Measurements from ENCODE around the gene SYNM.
"Not testable (repeated sequence)": the region's sequence is repeated elsewhere in the genome, so short reads cannot be mapped to it uniquely, and the experiment has no call there.

SYNM gene

DNA sequence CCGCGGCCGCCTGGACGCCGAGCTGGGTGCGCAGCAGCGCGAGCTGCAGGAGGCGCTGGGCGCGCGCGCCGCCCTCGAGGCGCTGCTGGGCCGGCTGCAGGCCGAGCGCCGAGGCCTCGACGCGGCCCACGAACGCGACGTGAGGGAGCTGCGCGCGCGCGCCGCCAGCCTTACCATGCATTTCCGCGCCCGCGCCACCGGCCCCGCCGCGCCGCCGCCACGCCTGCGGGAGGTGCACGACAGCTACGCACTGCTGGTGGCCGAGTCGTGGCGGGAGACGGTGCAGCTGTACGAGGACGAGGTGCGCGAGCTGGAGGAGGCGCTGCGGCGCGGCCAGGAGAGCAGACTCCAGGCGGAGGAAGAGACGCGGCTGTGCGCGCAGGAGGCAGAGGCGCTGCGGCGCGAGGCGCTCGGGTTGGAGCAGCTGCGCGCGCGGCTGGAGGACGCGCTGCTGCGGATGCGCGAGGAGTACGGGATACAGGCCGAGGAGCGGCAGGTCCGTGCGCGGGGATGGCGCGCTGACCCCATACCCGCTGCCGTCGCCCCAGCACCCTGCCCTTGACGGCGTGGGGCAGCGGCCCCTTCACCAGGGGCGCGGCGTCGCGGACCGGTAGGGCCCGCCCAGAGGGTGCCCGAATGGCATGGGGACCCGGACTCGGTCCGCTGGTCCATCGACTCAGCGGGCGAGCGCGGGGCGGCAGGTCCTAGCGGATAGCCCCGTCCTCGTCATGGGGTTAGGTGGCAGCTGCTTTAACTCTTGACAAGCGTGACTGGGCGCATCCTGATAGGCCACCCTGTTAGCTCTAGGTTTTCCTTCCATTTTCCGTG, 848 bp downstream of the SYNM start:
- peak; percentile 57 for DNase-seq (ENCODE audit: low read depth)

DNA sequence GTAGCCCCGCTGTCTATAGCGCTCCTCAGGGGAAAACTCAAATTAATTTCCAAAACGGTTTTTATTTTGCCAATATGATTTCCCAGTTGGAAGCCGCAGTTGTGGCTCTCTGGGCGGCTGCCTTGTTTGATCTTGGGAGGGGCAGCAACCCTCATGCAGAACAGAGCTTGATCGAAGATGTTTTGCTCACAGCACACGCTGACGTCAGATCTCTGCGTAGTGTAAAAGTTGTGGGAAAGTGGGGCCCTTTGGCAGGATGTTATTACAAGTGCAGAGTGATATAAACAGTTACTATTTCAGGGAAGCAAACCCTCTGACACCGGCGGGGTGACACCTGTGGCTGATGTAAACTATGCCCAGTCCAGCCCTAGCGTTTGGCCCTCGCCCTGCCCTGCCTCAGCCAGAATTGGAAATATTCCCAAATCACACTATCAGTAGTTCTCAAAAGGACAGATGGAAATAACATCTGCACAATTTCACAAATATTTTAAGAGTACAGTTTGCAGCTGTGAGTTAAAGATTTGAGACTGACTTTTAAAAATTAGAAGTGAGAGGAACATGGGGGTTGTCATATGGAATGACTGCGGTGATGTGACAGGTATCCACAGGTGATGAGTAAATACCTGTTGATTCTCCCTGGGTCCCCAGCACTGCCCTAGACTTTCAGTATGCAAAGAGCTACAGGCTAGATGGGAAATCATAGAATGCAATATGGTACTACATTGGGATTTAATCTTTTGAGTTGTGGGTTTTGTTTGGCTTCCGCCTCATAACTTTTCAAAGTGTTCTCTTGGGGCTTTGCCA, 1.7 kb downstream of the SYNM start:
- peak; percentile 33 for DNase-seq (ENCODE audit: low read depth)

DNA sequence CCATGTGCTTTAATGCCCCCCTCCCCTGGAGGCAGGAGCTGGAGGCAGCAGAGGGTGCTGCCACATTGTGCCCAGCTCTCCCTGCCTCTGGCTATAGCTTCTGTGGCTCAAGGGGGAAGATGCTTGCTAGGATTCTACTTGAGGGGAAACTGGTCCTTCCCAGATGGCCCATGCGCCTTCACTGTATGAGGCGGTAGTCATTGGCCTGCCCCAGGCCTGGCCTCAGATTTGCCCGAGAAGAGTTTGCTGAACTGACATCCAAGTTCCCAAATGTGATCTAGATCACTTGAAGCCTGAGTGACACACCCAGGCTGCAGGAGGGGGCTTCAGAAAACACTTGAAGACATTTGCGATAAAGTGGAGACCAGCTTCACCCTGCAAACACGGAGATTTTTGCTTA, 4.1 kb downstream of the SYNM start:
- no peak for DNase-seq (ENCODE audit: low read depth)

DNA sequence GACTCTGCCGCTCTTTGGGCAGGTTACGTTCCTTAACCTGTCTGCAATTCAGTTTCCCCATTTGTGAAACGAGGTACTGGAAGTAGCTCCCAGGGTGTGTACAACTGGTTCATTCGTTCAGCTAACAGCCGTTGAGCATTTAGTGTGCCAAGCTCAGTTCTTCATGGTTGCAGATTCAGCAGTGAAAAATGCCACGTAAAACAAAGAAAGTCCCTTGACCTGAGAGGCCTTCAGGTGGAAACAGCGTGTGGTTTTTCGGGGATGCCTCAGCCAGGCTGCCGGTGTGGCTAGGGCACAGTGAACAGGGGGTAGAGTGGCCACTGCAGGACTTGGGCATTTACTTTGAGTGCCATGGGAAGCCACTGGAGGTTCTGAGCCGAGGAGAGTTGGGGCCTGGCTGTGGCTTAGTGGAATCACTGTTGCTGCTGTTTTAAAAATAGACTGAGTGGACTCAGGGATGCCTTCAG, 4.7 kb downstream of the SYNM start:
- no peak for DNase-seq (ENCODE audit: low read depth)

DNA sequence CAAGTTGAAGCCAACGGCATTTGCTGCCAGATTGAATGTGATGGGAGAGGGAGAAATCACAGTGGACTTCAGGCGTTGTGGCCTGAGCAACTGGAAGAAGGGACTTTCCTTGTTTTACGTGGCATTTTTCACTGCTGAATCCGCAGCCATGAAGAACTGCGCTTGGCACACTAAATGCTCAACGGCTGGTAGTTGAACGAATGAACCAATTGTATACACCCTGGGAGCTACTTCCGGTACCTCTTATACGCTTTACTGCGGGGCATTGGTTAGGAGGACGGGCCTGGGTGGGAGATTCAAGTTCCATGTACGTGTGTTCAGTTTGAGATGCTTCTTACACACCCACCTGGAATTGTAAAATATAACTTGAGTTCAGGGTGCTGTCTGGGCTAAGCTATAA, 5.2 kb downstream of the SYNM start:
- DNase-seq (ENCODE audit: low read depth): no peak

DNA sequence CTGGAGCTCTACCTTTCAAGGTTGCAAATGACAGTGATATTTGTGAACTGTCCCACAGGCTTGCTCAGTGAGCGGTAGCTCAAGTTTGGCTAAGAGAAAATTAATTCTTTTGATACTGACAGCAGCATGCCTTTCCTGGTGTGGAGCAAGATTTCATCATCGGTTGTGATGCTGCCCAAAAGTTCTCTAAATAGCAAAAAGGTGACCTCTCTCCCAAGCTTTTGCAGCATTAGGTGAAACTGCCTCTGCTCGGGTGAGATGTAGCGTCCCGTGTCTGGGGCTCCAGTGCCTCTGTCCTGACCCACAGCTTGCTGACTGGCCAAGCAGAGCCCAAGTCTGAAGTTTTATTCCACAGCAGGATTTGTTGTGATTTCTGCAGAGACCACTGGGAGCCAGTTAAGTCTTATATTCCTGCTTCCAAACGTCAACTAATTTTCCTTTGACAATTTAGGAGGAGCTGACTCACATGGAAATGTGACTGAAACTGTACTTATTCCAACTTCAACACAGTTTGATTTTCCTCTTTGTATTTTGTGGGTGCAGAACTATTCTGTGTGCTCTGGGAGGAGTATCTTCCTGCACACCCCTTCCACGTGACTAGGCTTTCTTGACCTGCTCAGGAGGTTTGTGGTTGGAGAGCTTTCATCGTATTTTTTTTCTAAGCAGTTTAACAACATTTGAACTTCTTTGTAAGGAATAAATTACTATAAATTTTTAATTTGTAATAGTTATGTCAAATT, 5.9 kb downstream of the SYNM start:
- no peak for DNase-seq (ENCODE audit: low read depth)

DNA sequence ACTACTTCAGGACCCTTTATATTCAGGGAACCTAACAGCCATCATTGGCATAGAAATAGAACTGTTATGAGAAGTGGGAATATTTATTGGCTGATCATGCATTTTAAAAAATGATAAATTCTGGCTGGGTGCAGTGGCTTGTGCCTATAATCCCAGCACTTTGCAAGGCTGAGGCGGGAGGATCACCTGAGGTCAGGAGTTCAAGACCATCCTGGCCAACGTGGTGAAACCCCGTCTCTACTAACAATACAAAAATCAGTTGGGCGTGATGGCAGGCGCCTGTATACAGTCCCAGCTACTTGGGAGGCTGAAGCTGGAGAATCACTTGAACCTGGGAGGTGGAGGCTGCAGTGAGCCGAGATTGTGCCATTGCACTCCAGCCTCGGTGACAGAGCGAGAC, 6.8 kb downstream of the SYNM start:
- DNase-seq (ENCODE audit: low read depth): not testable (repeated sequence)

DNA sequence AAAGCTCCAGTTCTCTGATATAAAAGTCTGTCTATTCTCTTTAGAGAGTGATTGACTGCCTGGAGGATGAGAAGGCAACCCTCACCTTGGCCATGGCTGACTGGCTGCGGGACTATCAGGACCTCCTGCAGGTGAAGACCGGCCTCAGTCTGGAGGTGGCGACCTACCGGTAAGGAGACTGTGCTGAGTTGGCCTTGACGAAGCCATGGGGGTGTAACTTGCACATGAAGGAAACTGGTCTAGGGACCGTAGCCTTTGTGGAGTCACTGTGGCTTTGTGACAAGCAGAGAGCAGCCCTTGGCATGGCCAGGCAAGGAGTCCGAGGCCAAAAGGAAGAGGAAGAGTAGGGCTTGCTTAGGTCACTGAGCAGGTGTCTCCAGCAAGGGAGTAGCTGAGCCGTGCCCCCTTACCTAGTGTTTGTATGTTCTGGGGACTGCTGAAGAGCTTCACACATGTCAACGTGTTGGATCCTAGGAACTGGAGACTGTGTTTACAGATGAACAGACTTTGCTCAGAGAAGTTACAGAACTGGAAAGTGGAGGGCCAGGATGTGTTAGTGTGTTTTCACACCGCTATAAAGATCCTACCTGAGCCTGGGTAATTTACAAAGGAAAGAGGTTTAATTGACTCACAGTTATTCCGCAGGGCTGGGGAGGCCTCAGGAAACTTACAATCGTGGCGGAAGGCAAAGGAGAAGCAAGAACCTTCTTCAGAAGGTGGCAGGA, 8.8 kb downstream of the SYNM start:
- DNase-seq (ENCODE audit: low read depth): no peak

DNA sequence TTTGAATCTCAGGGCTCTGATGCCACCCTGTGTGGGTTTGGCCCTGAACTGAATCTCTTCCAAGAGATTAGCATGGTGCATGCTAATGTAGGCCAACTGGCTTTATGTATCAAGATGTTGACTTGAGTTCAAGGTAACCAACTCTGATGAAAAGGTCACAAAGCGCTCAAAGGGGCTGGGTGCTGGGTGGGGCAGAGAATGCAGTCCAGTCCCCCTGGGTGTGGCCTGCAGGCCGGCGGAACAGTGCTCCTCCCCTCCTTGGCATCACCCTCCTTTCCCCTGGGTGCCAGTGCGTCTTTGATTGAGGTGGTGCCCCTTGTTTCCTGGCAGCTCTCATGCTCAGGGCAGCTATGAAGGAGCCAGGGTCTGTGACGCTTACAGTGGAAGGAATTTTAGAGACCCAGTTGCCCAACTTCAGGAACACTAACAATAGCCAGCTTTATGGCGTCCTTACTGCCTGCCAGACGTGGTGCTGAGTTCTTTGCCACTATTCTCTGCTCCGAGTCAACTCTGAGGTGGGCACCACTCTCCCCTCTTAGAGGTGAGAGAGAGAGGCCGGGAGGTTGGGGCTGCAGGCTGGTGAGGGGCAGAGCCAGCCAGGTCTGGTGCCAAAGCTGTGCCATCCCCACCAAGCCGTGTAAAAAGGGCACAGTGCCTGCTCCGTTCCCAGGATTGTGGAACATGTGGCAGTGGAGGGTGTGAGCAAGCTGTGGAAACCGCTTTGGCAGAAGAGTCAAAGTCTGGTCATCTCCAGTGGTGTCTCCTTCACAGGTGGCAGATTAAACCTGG, 9.8 kb downstream of the SYNM start:
- DNase-seq (ENCODE audit: low read depth): no peak

DNA sequence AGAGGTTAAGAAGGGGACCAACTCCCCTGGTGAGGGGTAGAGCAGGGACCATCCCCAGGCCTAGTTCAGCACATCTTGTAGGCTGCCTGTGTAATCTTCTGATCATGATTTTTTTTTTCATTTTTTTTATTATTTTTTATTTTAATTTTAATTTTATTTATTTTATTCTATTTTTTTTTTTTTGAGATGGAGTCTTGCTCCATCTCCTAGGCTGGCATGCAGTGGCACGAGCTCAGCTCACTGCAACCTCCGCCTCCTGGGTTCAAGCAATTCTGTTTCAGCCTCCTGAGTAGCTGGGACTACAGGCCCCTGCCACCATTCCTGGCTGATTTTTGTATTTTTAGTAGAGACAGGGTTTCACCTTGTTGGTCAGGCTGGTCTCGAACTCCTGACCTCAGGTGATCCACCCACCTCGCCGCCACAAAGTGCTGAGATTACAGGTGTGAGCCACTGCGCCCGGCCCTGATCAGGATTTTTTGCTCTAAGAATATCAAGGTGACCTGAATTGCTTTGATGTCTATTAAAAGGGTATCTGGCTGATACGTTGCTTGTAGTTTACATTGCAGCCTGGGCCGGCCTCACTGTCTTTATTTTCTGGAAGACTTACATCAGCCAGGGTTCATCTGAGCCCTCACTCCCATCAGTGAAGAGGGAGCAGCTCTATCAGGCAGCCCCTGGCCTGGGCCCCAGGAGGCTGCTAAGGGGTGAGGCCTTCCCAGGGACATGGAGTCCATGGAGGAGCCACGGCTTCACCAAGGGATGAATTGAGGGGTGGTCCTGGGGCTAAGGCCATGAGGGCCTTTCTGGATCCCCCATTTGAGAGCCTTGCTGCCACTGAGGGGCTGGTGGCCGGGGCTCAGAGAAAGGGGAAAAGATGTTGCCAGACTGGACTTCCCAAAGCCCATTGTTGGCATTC, 10.7 kb downstream of the SYNM start:
- no peak for DNase-seq (ENCODE audit: low read depth)

DNA sequence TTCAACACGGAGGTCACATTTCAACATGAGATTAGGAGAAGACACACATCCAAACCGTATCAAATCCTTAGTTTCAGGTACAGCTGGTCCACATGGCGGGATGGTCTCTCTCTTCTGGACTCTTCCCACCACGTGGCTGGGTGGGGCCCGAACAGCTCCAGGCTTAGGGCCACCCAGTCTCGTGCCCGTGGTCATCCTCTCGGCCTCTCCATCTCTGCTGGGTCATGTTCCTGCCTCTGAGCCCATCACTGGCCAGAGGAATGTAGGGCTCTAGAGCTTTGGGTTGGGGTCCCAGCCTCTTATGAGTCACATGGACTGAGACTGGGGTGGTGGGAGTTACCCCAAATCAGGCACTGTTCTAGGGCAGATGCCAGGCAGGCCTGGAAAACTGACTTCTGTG, 12.2 kb downstream of the SYNM start:
- no peak for DNase-seq (ENCODE audit: low read depth)

DNA sequence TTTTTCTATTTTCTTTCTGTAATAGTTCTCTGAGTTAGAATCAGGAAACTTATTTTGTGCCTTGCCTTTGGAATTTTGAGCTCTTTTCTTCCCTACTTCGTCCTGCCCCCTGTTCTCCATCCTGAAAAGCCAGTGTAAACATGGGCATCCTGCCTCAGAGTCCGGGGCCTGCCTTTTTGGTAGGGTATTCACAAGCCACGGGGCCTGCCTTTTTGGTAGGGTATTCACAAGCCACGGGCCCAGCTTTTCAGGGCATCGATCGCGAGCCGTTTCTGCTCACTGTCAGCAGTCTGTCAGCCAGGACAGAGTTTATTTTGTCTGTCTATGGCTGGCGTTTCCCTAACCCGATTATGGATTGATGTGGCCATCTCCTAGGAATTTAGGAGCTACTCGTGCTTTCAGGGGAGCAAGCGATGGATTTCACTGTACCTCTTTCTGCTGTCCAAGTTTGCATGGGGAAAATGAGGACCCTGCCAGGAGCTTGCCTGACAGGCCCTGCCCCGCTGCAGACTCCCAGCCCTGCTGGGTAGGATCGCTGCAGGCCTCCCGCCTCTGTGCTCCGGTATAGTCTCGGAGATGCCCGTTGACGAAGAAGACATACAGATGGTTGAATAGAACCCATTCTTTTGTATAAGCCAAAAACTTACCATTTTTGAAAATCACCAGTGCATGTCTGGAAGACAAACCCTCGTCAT, 12.8 kb downstream of the SYNM start:
- DNase-seq (ENCODE audit: low read depth): no peak

DNA sequence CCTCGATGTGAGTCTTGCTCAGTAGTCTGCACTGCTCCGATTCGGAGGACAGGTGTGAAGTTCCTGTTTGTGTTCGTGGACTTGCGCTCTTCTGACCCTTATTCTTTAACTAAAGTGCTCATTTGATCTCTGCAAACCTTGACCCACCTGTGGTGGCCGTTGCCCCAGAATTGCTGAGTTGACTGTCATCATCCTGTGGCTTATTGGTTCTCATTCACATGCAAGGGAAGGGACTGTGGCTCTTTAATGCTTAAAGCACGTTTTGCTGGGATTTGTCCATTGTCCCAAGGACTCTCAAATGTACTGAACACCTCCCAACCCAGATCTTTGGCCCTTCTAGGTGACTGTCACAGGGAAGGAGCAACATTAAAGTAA, 13.4 kb downstream of the SYNM start:
- no peak for DNase-seq (ENCODE audit: low read depth)

DNA sequence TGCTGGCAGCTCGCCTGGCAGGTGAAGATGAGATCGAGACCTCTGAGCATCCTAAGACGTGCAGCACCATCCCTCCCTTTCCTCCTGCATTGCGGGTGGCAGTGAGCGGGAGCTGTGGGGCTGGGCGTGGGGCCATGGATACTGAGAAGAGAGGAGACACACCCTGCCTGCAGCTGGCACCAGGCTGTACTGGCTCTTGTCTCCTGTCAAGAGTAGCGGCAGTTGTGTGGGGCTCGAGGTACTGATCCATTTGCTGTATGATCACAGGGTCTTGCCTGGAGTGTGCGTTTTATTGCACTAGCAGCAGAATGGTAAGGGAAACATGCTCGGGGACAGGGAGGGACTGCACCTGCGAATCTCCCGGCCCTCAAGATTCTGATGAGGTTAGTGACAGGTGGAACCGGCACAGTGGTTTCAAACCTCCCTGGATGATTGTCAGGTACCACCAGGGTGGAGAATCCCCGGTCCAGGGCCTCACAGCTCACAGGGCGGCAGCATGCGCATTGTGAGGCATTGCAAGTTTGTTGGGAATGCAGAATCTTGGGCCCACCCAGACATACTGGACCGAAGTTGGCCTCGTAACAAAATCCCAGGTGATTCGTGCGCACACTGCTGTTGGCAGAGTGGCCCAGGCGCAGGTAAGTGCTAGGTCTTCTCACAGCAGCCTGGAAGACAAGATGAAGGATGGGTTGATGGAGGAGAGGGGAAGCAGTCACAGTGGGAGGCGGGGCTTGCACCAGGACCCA, 14.1 kb downstream of the SYNM start:
- DNase-seq (ENCODE audit: low read depth): no peak

DNA sequence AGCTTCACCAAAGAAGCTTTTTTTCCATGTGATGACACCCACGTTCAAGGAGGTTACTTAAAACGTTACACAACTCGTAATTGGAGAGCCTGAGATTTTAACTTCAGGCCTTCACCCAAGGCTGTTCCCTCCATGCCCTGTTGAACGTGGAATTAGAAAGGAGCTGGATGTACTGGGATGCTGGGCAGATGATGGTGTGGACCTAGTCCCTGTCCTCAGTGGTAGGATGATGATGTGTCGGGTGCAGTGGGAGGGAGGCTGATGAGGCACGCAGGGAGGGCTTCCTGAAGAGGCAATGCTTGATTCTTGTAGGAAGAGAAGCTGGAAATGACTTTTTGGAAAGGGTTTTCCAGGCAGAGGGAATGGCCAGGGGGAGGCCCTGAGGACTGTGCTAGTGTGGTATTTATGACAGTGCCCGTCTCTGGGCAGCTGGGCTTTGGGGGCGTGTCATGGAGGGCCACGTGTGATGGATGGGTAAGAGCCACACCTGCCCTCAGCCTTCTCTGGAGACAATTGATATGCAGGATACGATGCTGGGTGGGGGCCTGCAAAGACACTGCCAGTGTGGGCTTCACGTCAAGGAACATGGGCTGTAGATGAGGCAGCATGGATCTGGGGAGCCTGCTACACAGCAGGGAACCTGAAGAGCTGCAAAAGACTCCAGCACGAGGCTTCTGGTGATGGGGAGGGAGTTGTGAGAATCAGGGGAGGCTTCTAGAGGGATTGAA, 15.3 kb downstream of the SYNM start:
- no peak for DNase-seq (ENCODE audit: low read depth)

DNA sequence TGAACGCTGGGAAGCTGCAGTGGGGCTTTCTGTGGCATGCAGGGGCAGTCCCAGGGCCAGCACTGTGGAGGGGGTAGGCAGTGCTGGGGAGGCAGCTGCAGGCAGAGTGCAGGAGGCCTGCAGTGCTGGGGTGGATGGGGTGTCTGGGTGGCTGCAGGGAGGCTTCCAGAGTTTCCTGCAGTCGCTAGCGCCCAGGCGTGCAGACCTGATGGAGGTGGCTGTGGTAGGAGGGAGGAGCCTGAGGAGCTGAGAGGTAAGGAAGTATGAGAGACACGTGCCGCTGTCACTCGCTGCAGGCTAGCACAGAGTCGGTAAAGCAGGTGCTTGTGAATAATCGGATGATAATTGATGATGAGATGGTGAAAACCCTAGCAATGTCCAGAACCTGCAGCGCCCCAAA, 16.3 kb downstream of the SYNM start:
- DNase-seq (ENCODE audit: low read depth): no peak

DNA sequence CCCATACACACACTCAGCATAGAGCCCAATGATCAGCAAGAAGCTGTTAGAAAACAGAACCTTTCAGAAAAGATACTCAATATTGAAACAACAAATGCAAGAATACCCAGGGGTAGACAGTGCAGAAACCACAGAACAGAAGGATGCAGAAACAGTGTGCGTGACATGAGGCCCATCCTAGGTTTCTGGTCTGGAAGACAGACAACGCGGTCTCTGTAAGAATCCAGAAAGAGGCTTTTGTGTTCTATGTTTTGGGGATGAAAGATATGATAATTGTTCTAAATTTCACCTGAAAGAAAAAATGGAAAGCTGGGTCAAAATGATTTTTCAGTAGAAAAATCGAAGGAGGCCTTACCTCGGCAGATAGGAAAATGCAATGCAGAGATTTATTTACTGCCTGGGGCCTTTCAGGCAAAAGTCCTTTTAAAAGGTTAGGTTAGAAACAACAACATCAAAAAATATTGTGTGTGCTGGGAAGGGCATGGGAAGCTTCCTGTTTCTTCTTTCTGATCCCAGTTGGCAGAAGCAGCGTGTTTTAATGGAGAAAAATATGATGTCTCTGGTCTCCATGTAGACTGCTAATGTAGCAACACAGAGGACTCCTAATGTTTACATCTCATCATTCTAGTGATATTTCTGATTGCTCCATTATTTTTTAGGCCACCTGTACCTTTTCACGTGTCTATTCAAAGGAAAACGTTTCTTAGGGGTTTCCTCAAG, 17.0 kb downstream of the SYNM start:
- no peak for DNase-seq (ENCODE audit: low read depth)
